HG02571 (cell line): ENCODE measurements around the gene PTK6.

Experiments
- ATAC-seq: cut with Tn5 transposase; IDR thresholded peaks from one replicate; pipeline ENCODE4 v1.9.1; 2021; ENCODE audit warnings: mild to moderate bottlenecking, moderate library complexity; ENCODE audit not compliant: unreplicated experiment

PTK6 gene

GRCh38 chr20:63497138-63497945 is 39.8 kb downstream of the PTK6 start:
- ATAC-seq, result no peak

- ATAC-seq, result no peak
Measured at GRCh38 chr20:63496596-63497120, 40.5 kb downstream of the PTK6 start.

GRCh38 chr20:63495741-63496595 is 41.2 kb downstream of the PTK6 start:
- ATAC-seq, result no peak

GRCh38 chr20:63495167-63495720 is 41.9 kb downstream of the PTK6 start:
- no peak for ATAC-seq

- ATAC-seq, result no peak
Measured at GRCh38 chr20:63494420-63495166, 42.6 kb downstream of the PTK6 start.

GRCh38 chr20:63494084-63494419 is 43.1 kb downstream of the PTK6 start:
- no peak for ATAC-seq

GRCh38 chr20:63493563-63494020 is 43.6 kb downstream of the PTK6 start:
- no peak for ATAC-seq

- ATAC-seq, result no peak
Measured at GRCh38 chr20:63492982-63493381, 44.2 kb downstream of the PTK6 start.

- no peak for ATAC-seq
Measured at GRCh38 chr20:63492518-63492917, 44.7 kb downstream of the PTK6 start.

GRCh38 chr20:63491635-63492230 is 45.4 kb downstream of the PTK6 start:
- ATAC-seq, result no peak

- ATAC-seq, result no peak
Measured at GRCh38 chr20:63491078-63491477, 46.1 kb downstream of the PTK6 start.

- no peak for ATAC-seq
Measured at GRCh38 chr20:63490416-63490815, 46.8 kb downstream of the PTK6 start.

- ATAC-seq, result no peak
Measured at GRCh38 chr20:63488315-63489251, 48.6 kb downstream of the PTK6 start.

GRCh38 chr20:63487781-63488241 is 49.4 kb downstream of the PTK6 start:
- no peak for ATAC-seq

GRCh38 chr20:63487116-63487764 is 49.9 kb downstream of the PTK6 start:
- ATAC-seq, result no peak

- ATAC-seq, result no peak
Measured at GRCh38 chr20:63486300-63486855, 50.8 kb downstream of the PTK6 start.

GRCh38 chr20:63484651-63485403 is 52.3 kb downstream of the PTK6 start:
- no peak for ATAC-seq

- ATAC-seq, result no peak
Measured at GRCh38 chr20:63484236-63484635, 52.9 kb downstream of the PTK6 start.
